Suprapubic skin (tissue), 4 donors: ENCODE data around the gene STK24. TPM values are rescaled to one million over a fixed set of nuclear protein-coding genes. Genes with fewer than 3 reads are reported as not detected.
A peak's percentile ranks its signal among the peaks of the same experiment; 100 is the strongest.

Experiments used
- DNase-seq, 2 donors: peaks; one replicate each; pipeline ENCODE4 v3.0.0-alpha.2; 2019; ENCODE audit warnings: low spot score in 2 of 2
- H3K27ac ChIP-seq: fragments of 200-600 bp; sonication (generic); one replicate; pipeline ENCODE4 v1.5.1; 2019
- H3K27me3 ChIP-seq: fragments of 200-600 bp; sonication (generic); one replicate; pipeline ENCODE4 v1.5.1; 2019
- H3K36me3 ChIP-seq: fragments of 200-600 bp; sonication (generic); one replicate; pipeline ENCODE4 v1.5.1; 2019
- H3K4me1 ChIP-seq: fragments of 200-600 bp; sonication (generic); one replicate; pipeline ENCODE4 v1.5.1; 2019
- H3K4me3 ChIP-seq: fragments of 200-600 bp; sonication (generic); one replicate; pipeline ENCODE4 v1.5.1; 2019; ENCODE audit warnings: mild to moderate bottlenecking
- H3K9me3 ChIP-seq: fragments of 200-600 bp; sonication (generic); one replicate; pipeline ENCODE4 v1.5.1; 2019
- EP300 ChIP-seq: sonication (generic); formaldehyde crosslinking; IDR thresholded peaks from one replicate; pipeline ENCODE4 v1.6.1; 2017; ENCODE audit warnings: antibody characterized with exemption
- POLR2A ChIP-seq, 2 donors: fragments of 450-650 bp; IDR thresholded peaks; one replicate each; pipeline ENCODE4 v1.6.1; 2017; ENCODE audit warnings: antibody characterized with exemption in 2 of 2, mild to moderate bottlenecking in 2 of 2, moderate library complexity in 2 of 2
- POLR2AphosphoS5 ChIP-seq, 3 donors: sonication (generic); formaldehyde crosslinking; IDR thresholded peaks; one replicate each; pipeline ENCODE4 v1.6.1; 2017; ENCODE audit warnings: antibody characterized with exemption in 3 of 3
- WGBS: methylation state at CpG from one replicate; pipeline ENCODE4 v1.1.5; 2018; 5-methylcytosine and 5-hydroxymethylcytosine counted together
- total RNA-seq, 4 donors: library from RNA; depleted of rRNA; stranded (reverse); fragments of >200 nt; gene quantifications; one replicate each; pipeline ENCODE4 v1.1.0, GENCODE V29; 2016
- TF ChIP-seq, protein P1 (sequence below), 2 donors: fragments of 200-600 bp in 1 of 2; fragments of 450-650 bp in 1 of 2; sonication (generic) in 1 of 2; IDR thresholded peaks; one replicate each; pipeline ENCODE4 v1.5.1; 2016 to 2019; ENCODE audit warnings: antibody characterized with exemption in 2 of 2, mild to moderate bottlenecking in 1 of 2, moderate library complexity in 1 of 2

The STK24 gene
- total RNA-seq, 4 donors from 2014 or later = 132 to 200 (median 176) TPM

DNA sequence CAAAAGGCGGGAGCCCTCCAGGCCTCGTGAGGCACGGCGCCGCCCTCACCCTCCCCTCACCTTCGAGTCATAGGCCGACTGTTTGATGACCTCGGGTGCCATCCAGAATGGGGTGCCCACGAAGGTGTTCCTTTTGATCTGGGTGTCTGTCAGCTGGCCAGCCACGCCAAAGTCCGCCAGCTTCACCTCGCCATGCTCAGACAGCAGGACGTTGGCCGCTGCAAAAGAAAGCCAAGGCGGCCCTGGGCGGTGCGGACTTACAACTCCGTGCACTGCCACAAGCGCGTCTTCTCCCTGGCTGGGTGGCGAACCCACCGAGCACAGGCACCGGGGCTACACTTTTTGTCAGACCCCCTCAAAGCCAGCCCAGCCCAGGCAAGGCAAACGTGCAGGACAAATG is 102.1 kb downstream of the STK24 start:
- H3K36me3 ChIP-seq = peaks cover 48% of the 10 kb centered on the region
- no peak overlapping the region for H3K4me3 ChIP-seq
- H3K27ac ChIP-seq = no peak overlapping the region
- H3K27me3 ChIP-seq = no peaks in the 10 kb centered on the region
- H3K4me1 ChIP-seq = peaks cover 52% of the 10 kb centered on the region
- peak in 1 of 2 donors; percentile 59 for DNase-seq
- TF ChIP-seq, protein P1, sequence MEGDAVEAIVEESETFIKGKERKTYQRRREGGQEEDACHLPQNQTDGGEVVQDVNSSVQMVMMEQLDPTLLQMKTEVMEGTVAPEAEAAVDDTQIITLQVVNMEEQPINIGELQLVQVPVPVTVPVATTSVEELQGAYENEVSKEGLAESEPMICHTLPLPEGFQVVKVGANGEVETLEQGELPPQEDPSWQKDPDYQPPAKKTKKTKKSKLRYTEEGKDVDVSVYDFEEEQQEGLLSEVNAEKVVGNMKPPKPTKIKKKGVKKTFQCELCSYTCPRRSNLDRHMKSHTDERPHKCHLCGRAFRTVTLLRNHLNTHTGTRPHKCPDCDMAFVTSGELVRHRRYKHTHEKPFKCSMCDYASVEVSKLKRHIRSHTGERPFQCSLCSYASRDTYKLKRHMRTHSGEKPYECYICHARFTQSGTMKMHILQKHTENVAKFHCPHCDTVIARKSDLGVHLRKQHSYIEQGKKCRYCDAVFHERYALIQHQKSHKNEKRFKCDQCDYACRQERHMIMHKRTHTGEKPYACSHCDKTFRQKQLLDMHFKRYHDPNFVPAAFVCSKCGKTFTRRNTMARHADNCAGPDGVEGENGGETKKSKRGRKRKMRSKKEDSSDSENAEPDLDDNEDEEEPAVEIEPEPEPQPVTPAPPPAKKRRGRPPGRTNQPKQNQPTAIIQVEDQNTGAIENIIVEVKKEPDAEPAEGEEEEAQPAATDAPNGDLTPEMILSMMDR (IDR thresholded peaks at IDR 0.05) = no peak
- TF ChIP-seq POLR2AphosphoS5 (IDR thresholded peaks at IDR 0.05) = no peak
- no peak for TF ChIP-seq POLR2A (IDR thresholded peaks at IDR 0.05)
- no peaks in the 10 kb centered on the region for H3K9me3 ChIP-seq
- whole genome bisulfite sequencing = 92% methylated on average over 18 of the region's 24 CpGs

DNA sequence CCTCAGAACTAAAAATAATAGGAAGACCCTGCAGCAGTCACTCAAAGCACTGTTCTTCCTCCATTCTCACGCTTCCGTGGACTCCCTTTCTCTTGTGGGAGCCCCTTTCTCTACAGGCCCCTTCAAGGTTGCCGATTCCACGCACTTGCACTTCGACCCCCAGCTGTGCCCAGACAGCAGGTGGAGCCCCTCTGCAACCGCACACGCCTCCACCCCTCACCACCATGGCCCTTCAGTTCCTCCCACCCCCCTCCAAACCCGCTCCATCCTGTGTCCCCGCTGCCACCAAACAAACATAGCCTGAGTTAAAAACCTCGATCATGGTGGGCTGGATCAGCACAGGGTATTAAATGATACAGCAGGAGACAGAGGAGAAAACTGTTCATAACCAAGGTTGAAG is 102.6 kb downstream of the STK24 start:
- WGBS = 92% methylated on average over 10 of the region's 10 CpGs
- peaks cover 49% of the 10 kb centered on the region for H3K36me3 ChIP-seq

DNA sequence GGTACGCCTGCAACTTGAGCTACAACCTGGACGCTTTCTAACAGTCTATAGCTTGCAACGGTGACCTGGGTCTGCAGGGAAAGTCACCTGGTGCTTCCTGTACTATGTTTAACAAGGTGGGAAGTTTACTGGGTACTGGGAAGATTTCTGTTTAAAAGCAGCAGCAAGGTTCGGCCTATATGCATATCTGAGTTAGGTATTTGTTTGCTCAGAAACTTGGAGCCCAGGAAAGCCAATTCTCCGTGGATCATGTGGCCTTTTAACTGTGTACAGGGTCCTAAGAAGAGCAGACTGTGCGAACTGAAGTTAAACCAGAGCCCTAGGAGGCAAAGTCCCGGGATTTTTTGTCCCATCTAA is 103.1 kb downstream of the STK24 start:
- H3K4me1 ChIP-seq = peaks cover 44% of the 10 kb centered on the region
- WGBS = 93% methylated on average over 5 of the region's 7 CpGs
- TF ChIP-seq EP300 (no peak), POLR2AphosphoS5 (IDR thresholded peaks at IDR 0.05) (no peak), POLR2A (IDR thresholded peaks at IDR 0.05) (no peak)
- TF ChIP-seq, protein P1 (IDR thresholded peaks at IDR 0.05) = no peak
- peaks cover 54% of the 10 kb centered on the region for H3K36me3 ChIP-seq
- no peak for DNase-seq
- H3K27me3 ChIP-seq = no peaks in the 10 kb centered on the region
- H3K9me3 ChIP-seq = no peaks in the 10 kb centered on the region
- no peak overlapping the region for H3K27ac ChIP-seq
- H3K4me3 ChIP-seq = no peak overlapping the region

More for the DNA sequence above, 102.6 kb downstream of the STK24 start:
- peak in 1 of 2 donors; percentile 51 for DNase-seq
- Histone ChIP-seq H3K4me3 (no peak overlapping the region), H3K27me3 (no peaks in the 10 kb centered on the region), H3K4me1 (peaks cover 47% of the 10 kb centered on the region), H3K9me3 (no peaks in the 10 kb centered on the region), H3K27ac (no peak overlapping the region)
- TF ChIP-seq, protein P1 (IDR thresholded peaks at IDR 0.05) = no peak
- TF ChIP-seq POLR2A (IDR thresholded peaks at IDR 0.05) = no peak
- TF ChIP-seq POLR2AphosphoS5 (IDR thresholded peaks at IDR 0.05) = no peak
- TF ChIP-seq EP300 = no peak

DNA sequence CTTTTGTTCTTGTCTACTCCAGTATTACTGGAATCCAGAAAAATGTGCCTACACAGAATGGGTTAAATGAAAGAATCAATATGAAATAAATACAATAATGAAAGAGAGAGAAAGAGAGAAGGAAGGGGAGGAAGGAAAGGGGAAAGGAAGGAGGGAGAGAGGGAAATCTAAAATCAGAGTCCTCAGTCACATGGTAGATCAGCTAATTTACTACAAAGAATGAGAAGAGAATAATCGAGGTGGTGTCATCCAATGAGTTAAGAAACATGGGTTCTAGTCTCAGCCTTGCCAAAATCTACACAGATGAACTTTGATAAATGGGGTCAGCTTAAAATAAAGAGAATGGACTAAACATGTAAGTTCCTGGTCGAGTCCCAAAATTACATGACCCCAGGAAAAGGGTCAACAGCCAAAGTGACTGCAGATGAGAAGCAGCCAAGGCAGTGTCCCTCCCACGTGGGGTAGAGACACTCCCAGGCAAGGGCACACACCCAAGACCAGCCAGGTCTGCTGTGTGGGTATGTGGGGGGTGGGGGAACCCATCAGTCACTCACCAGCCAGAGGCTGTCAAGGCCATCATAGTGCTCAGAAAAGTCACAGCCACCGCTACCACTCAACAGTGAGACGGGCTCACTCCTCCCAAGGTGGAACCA is 103.6 kb downstream of the STK24 start:
- no peak overlapping the region for H3K27ac ChIP-seq
- no peaks in the 10 kb centered on the region for H3K9me3 ChIP-seq
- H3K36me3 ChIP-seq = peaks cover 59% of the 10 kb centered on the region
- TF ChIP-seq POLR2A (IDR thresholded peaks at IDR 0.05) (no peak), EP300 (no peak), POLR2AphosphoS5 (IDR thresholded peaks at IDR 0.05) (no peak)
- TF ChIP-seq, protein P1 (IDR thresholded peaks at IDR 0.05) = no peak
- DNase-seq = peak in 1 of 2 donors; percentile 42
- 64% methylated on average over 5 of the region's 5 CpGs for WGBS
- no peak overlapping the region for H3K4me3 ChIP-seq
- no peaks in the 10 kb centered on the region for H3K27me3 ChIP-seq
- peaks cover 40% of the 10 kb centered on the region for H3K4me1 ChIP-seq

DNA sequence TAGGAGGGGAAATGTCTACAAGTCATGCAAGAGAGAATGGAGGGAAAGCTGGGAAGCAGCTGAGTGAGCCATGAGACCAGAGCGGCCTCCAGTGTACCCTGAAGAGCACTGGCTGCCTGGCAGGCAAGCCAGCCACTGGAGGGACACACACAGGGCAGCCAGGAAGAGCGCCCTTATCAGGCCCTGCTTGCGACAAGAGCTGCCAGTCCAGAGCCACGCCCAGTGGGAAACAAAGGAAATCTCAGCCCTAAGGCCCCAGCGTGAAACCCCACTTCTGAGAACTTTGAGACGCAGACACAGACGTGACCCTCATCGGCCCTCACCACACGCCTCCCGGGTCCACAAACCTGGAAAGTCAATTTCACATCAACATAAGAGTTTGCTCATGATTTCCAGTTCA is 105.0 kb downstream of the STK24 start:
- TF ChIP-seq, protein P1 (IDR thresholded peaks at IDR 0.05) = no peak
- no peak for TF ChIP-seq POLR2A (IDR thresholded peaks at IDR 0.05)
- no peak for TF ChIP-seq EP300
- no peak for TF ChIP-seq POLR2AphosphoS5 (IDR thresholded peaks at IDR 0.05)
- Histone ChIP-seq H3K27me3 (no peaks in the 10 kb centered on the region), H3K9me3 (no peaks in the 10 kb centered on the region), H3K36me3 (peaks cover 68% of the 10 kb centered on the region), H3K27ac (no peak overlapping the region), H3K4me3 (no peak overlapping the region), H3K4me1 (peaks cover 31% of the 10 kb centered on the region)
- WGBS = 90% methylated on average over 9 of the region's 10 CpGs
- DNase-seq = peak in 1 of 2 donors; percentile 40
